Melanocyte of skin (primary cell): ENCODE results near the gene TMEM26. TPM values are rescaled to one million over a fixed set of nuclear protein-coding genes. Genes with fewer than 3 reads are reported as not detected.

Source experiments
- total RNA-seq, 2 donors: library from RNA; depleted of rRNA; stranded (reverse); fragments of >200 nt; gene quantifications; 2 replicates each; pipeline ENCODE4 v1.2.3, GENCODE V29; 2012

Gene TMEM26
- 1 to 10 TPM in 1 of 2 donors, under 1 TPM in 1; 0.33 to 1.4 TPM for total RNA-seq

GRCh38 chr10:61452655-61453641 lies at the start of gene TMEM26:
TMEM26 (minus strand) TSS chr10:61453381; CDS start chr10:61453081, 300 bp downstream.

Other genes with a start within 250 kb of the TMEM26 start
- gene CABCOCO1, start 209.5 kb upstream of the TMEM26 start, total RNA-seq, result under 1 TPM; 0.33 to 0.69 TPM